ENCODE measurements around the gene COMMD3. TPM values are rescaled to one million over a fixed set of nuclear protein-coding genes. Genes with fewer than 3 reads are reported as not detected.

The COMMD3 gene
- total and polyA plus RNA-seq, 12 donors = 7.5 to 82.4 (median 45.0) TPM

GRCh38 chr10:22326145-22326702, 10.0 kb downstream of the COMMD3 start:
- Histone ChIP-seq H3K36me3 (replicated peaks in 1 of 2) (peaks cover 0 to 19% of the 10 kb centered on the region in 2 donors), H3K27ac (peak overlapping the region in 4 of 5 donors; percentile 18 to 83 (median 56)), H3K27me3 (no peaks in the 10 kb centered on the region), H3K4me1 (replicated peaks in 1 of 2) (peaks cover 25 to 39% of the 10 kb centered on the region in 2 donors), H3K4me3 (peak overlapping the region in 2 of 4 donors; percentile 31 to 72), H3K9me3 (replicated peaks in 1 of 3) (no peaks in the 10 kb centered on the region)
- 55 to 62% (median 59%) methylated on average over 8 of the region's 8 CpGs for WGBS, 4 donors
- TF ChIP-seq, protein P1, sequence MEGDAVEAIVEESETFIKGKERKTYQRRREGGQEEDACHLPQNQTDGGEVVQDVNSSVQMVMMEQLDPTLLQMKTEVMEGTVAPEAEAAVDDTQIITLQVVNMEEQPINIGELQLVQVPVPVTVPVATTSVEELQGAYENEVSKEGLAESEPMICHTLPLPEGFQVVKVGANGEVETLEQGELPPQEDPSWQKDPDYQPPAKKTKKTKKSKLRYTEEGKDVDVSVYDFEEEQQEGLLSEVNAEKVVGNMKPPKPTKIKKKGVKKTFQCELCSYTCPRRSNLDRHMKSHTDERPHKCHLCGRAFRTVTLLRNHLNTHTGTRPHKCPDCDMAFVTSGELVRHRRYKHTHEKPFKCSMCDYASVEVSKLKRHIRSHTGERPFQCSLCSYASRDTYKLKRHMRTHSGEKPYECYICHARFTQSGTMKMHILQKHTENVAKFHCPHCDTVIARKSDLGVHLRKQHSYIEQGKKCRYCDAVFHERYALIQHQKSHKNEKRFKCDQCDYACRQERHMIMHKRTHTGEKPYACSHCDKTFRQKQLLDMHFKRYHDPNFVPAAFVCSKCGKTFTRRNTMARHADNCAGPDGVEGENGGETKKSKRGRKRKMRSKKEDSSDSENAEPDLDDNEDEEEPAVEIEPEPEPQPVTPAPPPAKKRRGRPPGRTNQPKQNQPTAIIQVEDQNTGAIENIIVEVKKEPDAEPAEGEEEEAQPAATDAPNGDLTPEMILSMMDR (IDR thresholded peaks at IDR 0.05) = no peak
- no peak for TF ChIP-seq POLR2A (IDR thresholded peaks at IDR 0.05)
- no peak for DNase-seq
- intact Hi-C loops (cut with DNase I) = no loop called here

DNA sequence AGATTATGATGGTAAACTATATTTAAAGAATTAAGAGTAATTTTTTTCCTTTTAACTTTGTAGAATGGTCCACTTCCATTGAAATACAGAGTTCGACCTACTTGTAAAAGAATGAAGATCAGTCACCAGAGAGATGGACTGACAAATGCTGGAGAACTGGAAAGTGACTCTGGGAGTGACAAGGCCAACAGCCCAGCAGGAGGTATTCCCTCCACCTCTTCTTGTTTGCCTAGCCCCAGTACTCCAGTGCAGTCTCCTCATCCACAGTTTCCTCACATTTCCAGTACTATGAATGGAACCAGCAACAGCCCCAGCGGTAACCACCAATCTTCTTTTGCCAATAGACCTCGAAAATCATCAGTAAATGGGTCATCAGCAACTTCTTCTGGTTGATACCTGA, 13.0 kb downstream of the COMMD3 start:
- Histone ChIP-seq H3K27me3 (no peaks in the 10 kb centered on the region), H3K27ac (no peak overlapping the region), H3K4me1 (replicated peaks in 1 of 2) (peaks cover 16 to 19% of the 10 kb centered on the region in 2 donors), H3K9me3 (replicated peaks in 1 of 3) (no peaks in the 10 kb centered on the region), H3K36me3 (replicated peaks in 1 of 2) (peaks cover 0 to 19% of the 10 kb centered on the region in 2 donors), H3K4me3 (no peak overlapping the region)
- intact Hi-C loops (cut with DNase I) = no loop called here
- TF ChIP-seq, protein P1 (IDR thresholded peaks at IDR 0.05) = no peak
- TF ChIP-seq POLR2A (IDR thresholded peaks at IDR 0.05) = no peak
- 93 to 96% (median 94%) methylated on average over 3 of the region's 3 CpGs for WGBS, 4 donors
- DNase-seq = no peak

DNA sequence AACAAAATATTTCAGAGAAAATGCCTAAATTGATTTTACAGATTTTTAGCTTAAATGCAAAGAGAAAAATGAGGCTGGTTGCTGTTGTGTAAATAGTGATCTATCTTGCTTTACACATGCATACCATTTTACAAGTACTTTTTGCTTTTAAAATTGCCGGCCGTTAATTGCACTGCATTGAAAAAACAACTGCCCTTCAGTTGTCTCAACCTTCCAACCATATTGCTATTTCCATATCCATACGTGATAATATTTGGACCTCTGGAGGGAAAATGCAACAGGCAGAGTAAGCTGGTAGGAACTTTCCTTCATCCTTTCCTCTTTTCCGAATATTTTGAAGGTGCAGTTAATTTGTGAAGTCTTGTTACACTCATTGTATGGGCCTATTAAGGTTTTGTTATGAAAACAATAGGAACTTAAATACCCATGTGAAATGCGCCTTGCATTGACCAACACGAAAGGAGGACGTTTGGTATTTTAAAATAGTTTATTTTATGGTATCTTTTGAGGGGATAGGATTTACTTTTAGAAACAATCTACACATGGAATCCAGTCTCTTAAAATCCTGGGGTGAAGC, 16.0 kb downstream of the COMMD3 start:
- H3K4me1 ChIP-seq (replicated peaks in 1 of 2) = peaks cover 19 to 25% of the 10 kb centered on the region in 2 donors
- peaks cover 18% of the 10 kb centered on the region for H3K27me3 ChIP-seq
- H3K9me3 ChIP-seq (replicated peaks in 1 of 3) = no peaks in the 10 kb centered on the region
- TF ChIP-seq POLR2A (IDR thresholded peaks at IDR 0.05) = no peak
- TF ChIP-seq, protein P1 (IDR thresholded peaks at IDR 0.05) = no peak
- no peak overlapping the region for H3K27ac ChIP-seq
- no peak for DNase-seq
- peaks cover 0 to 19% of the 10 kb centered on the region in 2 donors for H3K36me3 ChIP-seq (replicated peaks in 1 of 2)
- 90 to 96% (median 95%) methylated on average over 7 of the region's 7 CpGs for WGBS, 4 donors
- intact Hi-C loops (cut with DNase I) = no loop called here
- H3K4me3 ChIP-seq = no peak overlapping the region

GRCh38 chr10:22333167-22333974, 17.2 kb downstream of the COMMD3 start:
- H3K27ac ChIP-seq = no peak overlapping the region
- no peak overlapping the region for H3K4me3 ChIP-seq
- peaks cover 0 to 19% of the 10 kb centered on the region in 2 donors for H3K36me3 ChIP-seq (replicated peaks in 1 of 2)
- DNase-seq = no peak
- no peak for TF ChIP-seq POLR2A (IDR thresholded peaks at IDR 0.05)
- TF ChIP-seq, protein P1 (IDR thresholded peaks at IDR 0.05) = no peak
- intact Hi-C loops (cut with DNase I) = no loop called here
- no peaks in the 10 kb centered on the region for H3K9me3 ChIP-seq (replicated peaks in 1 of 3)
- H3K27me3 ChIP-seq = peaks cover 30% of the 10 kb centered on the region
- H3K4me1 ChIP-seq (replicated peaks in 1 of 2) = peaks cover 19 to 25% of the 10 kb centered on the region in 2 donors
- WGBS, 4 donors = 57 to 72% (median 65%) methylated on average over 25 of the region's 25 CpGs

All from adrenal gland (tissue), 12 donors.